ENCODE measurements around the gene TAF4.
"Not testable (repeated sequence)": the region's sequence is repeated elsewhere in the genome, so short reads cannot be mapped to it uniquely, and the experiment has no call there.

Gene TAF4

DNA sequence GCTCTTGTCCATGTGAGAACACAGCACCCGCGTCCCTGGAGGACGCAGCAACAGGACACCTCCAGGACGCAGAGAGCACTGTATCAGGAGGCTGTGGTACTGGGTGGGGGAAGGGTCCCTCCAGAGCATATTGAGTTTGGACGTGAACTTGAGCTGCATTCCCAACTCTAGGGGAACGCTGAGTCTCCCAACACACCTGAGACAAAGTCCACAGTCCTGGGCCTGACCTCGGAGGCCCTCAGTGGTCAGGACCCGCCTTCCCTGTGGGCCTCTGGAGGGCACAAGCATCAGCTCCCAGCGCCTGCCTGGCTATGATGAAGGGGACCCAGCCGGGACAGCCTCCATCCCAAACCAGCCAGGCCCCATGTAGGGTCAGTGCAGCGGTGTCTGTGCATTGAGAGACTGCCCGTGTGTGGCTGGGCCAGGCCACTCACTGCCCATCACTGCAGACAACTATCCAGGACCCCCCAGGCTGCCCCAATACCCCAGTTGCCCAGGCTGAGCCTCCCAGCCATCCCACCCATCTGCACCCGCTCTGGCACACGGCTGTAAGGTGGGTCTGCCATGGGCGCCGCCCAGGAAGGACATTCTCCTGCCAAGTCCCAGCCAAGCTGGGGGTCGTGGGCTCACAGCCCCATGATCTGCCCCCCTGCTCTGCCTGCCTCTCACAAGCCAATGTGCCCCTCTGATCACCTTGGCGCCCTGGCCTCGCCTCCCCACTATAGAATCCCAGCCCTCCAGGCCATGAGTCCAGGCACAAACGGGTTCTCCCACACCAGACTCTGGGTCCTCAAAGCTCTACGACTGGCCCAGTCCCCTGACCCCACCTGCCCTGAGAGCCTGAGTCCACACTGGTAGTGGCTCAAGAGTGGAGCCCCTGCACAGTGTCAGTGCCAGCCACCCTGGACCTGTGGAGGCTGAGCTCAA, 115.7 kb downstream of the TAF4 start:
- no peak for DNase-seq (ENCODE audit: insufficient read length)
- no peak for FAIRE-seq
- TF ChIP-seq POLR2AphosphoS5 (IDR thresholded peaks at IDR 0.05; ENCODE audit: low read depth, low read length) (no peak), POLR2A (IDR thresholded peaks at IDR 0.05; ENCODE audit: low read depth, low read length) (no peak), TAF1 (IDR thresholded peaks at IDR 0.05; ENCODE audit: borderline replicate concordance, low read depth, low read length) (no peak)

- no peak for FAIRE-seq
- TF ChIP-seq TAF1 (IDR thresholded peaks at IDR 0.05; ENCODE audit: borderline replicate concordance, low read depth, low read length) (no peak), POLR2A (IDR thresholded peaks at IDR 0.05; ENCODE audit: low read depth, low read length) (no peak), POLR2AphosphoS5 (IDR thresholded peaks at IDR 0.05; ENCODE audit: low read depth, low read length) (no peak)
- DNase-seq (ENCODE audit: insufficient read length), result no peak
These were observed 116.3 kb downstream of the TAF4 start for GRCh38 chr20:61949363-61949713.

GRCh38 chr20:61948586-61949362, 116.9 kb downstream of the TAF4 start:
- no peak for DNase-seq (ENCODE audit: insufficient read length)
- no peak for FAIRE-seq
- TF ChIP-seq POLR2AphosphoS5 (IDR thresholded peaks at IDR 0.05; ENCODE audit: low read depth, low read length) (no peak), POLR2A (IDR thresholded peaks at IDR 0.05; ENCODE audit: low read depth, low read length) (no peak), TAF1 (IDR thresholded peaks at IDR 0.05; ENCODE audit: borderline replicate concordance, low read depth, low read length) (no peak)

DNA sequence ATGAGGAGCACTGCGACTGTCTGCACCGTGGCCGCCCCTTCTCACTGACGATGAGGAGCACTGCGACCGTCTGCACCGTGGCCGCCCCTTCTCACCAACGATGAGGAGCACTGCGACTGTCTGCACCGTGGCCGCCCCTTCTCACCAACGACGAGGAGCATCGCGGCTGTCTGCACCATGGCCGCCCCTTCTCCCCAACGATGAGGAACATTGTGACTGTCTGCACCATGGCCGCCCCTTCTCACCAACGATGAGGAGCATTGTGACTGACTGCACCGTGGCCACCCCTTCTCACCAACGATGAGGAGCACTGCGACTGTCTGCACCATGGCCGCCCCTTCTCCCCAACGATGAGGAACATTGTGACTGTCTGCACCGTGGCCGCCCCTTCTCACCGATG, 117.6 kb downstream of the TAF4 start:
- not testable (repeated sequence) for DNase-seq (ENCODE audit: insufficient read length); FAIRE-seq

- FAIRE-seq; DNase-seq (ENCODE audit: insufficient read length): not testable (repeated sequence)
These were observed 120.2 kb downstream of the TAF4 start for GRCh38 chr20:61945495-61945894.

GRCh38 chr20:61944967-61945366, 120.7 kb downstream of the TAF4 start:
- FAIRE-seq; DNase-seq (ENCODE audit: insufficient read length): not testable (repeated sequence)

DNA sequence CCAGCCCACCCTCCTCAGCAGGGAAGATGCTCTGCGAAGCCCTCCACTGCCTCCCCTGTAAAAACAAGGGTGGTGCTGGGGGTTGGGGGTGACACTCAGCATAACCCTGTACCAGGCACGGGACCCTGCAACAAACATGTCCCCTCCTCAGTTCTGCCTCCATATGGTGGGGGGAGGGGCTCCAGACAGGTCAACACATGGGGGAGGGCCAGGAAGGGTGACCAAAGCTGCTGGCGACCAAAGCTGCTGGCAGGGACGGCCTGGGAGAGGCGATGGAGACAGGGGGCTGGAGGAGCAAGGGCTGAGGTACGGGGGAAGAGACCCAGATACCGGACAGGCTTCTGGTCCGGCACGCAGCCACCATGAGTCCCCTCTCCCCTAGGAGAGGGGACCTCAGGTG, 123.2 kb downstream of the TAF4 start:
- DNase-seq (ENCODE audit: insufficient read length), result no peak
- TF ChIP-seq POLR2A (IDR thresholded peaks at IDR 0.05; ENCODE audit: low read depth, low read length) (no peak), POLR2AphosphoS5 (IDR thresholded peaks at IDR 0.05; ENCODE audit: low read depth, low read length) (no peak), TAF1 (IDR thresholded peaks at IDR 0.05; ENCODE audit: borderline replicate concordance, low read depth, low read length) (no peak)
- no peak for FAIRE-seq

DNA sequence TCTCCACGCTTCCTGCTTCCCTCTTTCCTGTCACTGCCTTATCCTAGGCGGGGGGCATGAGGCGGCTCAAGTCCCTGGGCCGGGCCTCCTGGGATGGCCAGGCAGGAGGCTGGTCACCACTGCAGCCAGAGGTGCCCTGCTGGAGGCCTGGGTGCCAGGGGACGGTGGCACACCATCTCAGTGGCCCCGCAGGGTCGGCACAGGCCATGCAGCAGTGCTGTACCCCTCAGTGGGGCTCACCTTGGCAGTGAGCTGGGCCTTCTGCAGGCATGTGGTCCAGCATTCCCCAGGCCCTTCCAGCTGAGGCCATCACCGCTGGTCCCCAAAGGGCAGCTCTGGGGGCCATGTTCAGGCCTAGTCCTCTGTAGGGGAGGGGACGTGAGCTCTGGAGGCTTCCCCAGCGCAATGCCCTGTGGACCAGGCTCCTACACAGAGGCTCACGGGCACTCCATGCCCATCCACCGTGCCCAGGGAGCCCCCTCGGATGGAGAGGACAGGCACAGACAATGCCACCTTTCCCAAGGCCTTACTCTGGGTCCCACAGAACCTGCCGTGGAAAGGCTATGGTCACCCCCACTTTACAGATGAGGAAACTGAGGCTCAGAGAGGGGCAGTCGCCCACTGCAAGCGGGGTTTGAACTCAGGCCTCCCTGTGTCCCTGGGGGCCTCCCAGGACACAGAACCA, 123.8 kb downstream of the TAF4 start:
- TF ChIP-seq POLR2AphosphoS5 (IDR thresholded peaks at IDR 0.05; ENCODE audit: low read depth, low read length) (no peak), TAF1 (IDR thresholded peaks at IDR 0.05; ENCODE audit: borderline replicate concordance, low read depth, low read length) (no peak), POLR2A (IDR thresholded peaks at IDR 0.05; ENCODE audit: low read depth, low read length) (no peak)
- no peak for DNase-seq (ENCODE audit: insufficient read length)
- FAIRE-seq, result no peak

DNA sequence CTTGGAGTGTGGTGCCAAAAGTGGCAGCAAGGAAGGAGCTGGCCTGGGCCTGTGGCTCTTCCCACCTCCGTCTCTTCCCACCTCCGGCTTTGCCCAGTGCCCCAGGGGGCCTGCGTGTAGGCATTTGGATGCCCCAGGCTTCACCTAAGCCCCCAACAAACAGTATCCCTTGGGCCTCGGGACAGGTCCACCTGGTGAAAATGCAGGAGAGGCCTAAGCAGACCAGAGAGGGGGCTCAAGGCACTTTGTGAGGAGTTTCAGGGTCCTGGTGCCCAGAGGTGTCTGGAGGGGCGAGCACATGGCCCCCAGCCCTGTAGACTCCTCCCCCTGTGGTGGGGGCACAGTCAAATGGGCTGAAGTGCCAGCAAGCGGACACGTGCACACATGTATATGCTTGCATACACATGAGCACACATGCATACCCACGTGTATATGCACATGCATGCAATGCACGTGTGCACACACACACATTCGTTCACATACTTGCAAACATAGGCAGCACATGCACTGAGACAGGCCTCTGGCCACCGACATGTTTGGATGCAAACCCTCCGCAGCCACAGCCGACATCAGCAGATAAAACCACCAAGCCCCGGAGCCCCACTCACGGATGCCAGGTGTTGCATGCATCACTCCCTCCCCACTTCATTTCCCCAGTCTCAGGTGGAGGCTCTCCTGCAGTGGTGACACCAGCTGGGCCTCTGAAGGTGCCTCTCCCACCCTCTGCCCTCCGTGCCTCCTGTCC, 124.5 kb downstream of the TAF4 start:
- no peak for DNase-seq (ENCODE audit: insufficient read length)
- FAIRE-seq, result no peak
- TF ChIP-seq POLR2A (IDR thresholded peaks at IDR 0.05; ENCODE audit: low read depth, low read length) (no peak), TAF1 (IDR thresholded peaks at IDR 0.05; ENCODE audit: borderline replicate concordance, low read depth, low read length) (no peak), POLR2AphosphoS5 (IDR thresholded peaks at IDR 0.05; ENCODE audit: low read depth, low read length) (no peak)

DNA sequence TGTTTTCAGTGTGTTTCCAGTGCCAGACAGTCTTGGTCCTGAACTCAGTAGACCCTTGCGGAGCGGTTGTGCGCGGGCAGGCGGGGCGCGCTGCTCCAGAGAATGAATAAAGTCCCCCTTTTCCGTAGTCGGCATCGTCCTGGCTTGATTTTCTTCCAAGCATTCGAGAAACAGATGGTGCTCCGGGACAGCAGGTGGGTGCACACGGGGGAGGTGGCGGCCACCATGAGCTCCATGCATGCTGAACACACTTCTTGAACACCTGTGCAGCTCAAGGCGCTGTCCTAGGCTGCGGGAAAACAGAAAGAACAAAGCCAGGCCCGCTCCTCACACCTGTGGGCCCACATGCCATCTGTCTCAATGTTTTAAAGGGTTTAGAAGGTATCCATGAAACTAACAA, 125.2 kb downstream of the TAF4 start:
- no peak for FAIRE-seq
- no peak for DNase-seq (ENCODE audit: insufficient read length)
- TF ChIP-seq POLR2A (IDR thresholded peaks at IDR 0.05; ENCODE audit: low read depth, low read length) (no peak), POLR2AphosphoS5 (IDR thresholded peaks at IDR 0.05; ENCODE audit: low read depth, low read length) (no peak), TAF1 (IDR thresholded peaks at IDR 0.05; ENCODE audit: borderline replicate concordance, low read depth, low read length) (no peak)

DNA sequence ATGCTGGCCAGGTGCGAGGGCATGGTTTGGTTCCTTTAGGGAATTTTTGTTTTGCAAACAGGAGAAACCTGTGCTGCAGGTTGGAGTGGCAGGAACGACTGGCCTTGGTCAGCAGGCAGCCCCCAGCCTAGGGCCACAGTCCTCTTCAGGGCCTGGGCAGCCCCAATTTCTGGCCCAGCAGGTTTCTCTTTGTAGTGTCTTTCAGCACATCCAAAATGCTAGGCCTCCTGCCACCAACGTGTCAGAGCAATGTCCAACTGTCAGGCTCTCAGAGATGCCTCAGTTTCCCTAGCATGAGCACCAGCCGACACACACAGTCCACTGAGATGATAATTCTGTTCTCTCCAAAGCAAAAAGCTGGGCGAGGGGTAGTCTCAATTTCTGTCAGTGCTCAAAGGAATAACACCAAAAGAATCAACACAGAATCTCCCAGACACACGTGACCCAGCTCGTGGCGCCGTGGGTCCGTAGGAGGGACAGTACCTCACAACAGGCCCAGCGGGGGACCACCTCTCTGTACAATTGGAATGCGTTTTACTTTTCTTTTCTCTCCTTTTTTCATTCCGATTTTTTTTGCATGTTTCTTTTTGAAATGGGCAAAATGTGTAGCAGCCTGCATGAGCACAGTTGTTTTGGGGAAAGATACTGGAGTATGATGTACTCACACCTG, 125.9 kb downstream of the TAF4 start:
- DNase-seq (ENCODE audit: insufficient read length) (no peak), FAIRE-seq (no peak)
- TF ChIP-seq POLR2A (IDR thresholded peaks at IDR 0.05; ENCODE audit: low read depth, low read length), result no peak
- no peak for TF ChIP-seq POLR2AphosphoS5 (IDR thresholded peaks at IDR 0.05; ENCODE audit: low read depth, low read length)
- TF ChIP-seq TAF1 (IDR thresholded peaks at IDR 0.05; ENCODE audit: borderline replicate concordance, low read depth, low read length), result no peak

Measured in GM12892 (cell line).